ENCODE results near the gene LCOR.

LCOR gene

DNA sequence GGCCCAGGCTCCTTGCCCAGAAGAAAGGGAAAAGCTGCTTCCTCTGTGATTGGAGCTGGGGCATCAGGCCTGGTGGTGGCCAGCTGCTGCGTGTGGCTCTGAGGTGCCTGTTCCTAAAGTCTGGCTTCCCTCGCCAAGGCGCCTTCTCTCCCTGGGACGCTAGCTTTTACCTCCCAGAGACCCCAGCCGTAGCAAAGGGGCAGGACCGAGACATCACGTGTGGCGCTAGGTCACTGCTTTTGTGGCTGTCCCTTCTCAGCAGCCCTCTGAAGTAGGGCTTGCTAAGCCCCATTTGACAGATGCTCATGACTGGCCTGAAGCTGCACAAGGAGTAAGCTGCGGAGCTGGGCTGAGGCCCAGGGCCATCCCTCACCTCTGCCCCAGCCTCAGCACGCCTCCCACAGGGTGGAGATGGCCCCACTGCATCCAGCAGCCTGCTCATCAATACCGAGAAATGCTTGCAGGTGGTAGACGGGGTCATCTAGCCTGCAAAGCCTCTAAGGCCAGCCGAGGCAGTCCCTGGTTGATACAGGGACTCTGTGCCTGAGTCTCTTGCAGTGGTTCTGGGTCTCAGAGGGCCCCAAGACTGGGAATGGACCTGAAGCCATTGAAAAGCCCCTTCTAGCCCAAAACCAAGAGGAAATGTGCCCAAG, 171.2 kb downstream of the LCOR start:
- intact Hi-C loops (cut with DNase I) = no loop called here
- DNase-seq = peak in 2 of 10 donors; percentile 66 to 68

DNA sequence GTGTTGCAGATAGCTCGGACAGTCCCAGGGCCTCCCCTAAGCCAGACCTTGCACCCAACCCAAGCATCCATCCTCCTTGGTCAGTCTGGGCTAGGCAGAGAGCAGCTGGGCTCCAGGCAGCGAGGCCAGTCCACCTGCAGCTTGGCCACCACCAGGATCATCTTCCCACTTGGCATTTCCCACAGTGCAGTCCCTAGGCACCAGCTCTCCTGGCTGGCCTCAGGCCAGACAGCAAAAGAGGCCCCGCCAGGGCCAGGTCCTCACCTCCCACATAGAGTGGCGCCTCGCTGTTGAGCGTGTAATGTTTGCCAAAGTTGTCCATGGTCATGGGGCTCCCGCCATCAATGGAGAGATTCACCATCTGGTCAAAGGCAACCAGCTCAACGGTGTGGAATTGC, 171.7 kb downstream of the LCOR start:
- peak in 2 of 10 donors; percentile 60 to 70 for DNase-seq
- intact Hi-C loops (cut with DNase I) = no loop called here

DNA sequence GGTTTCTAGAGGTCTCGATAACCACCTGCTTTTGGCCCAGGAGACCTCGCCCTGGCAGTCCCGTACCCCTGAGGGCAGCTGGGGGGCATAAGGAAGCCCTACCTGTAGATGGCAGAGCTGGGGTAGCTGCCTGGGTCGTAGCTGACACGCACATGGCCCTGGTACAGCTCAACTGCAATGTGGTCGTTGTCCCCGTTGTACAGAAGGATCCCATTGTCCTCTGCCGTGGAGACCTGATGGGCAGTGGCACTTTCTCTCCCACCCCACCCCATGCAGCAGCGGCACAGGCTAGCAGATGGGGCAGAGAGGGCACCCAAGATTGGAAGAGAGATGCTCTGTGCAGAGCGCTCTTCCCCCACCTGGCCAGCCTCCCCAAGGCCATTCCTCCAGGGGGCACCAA, 172.5 kb downstream of the LCOR start:
- intact Hi-C loops (cut with DNase I) = no loop called here
- peak in 1 of 10 donors; percentile 25 for DNase-seq

DNA sequence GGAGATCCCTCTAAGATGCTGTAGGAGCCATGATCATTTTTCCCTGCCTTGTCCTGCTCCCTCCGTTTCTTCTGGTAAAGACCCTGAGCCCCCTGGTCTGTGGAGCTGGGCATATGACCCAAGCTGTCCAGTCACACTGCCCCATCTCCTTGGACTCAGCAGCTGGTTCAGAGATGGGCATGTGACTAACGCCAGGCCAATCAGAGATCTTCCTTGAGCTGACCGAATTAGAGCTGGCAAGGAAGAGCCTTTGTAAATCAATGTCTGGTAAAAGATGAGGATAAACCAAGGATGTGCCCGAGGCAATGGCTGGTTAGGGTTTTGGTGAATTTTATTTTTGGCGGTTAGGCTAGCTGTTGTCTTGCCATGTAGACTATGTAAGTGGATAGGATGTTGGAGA, 173.3 kb downstream of the LCOR start:
- intact Hi-C loops (cut with DNase I) = no loop called here
- no peak for DNase-seq

DNA sequence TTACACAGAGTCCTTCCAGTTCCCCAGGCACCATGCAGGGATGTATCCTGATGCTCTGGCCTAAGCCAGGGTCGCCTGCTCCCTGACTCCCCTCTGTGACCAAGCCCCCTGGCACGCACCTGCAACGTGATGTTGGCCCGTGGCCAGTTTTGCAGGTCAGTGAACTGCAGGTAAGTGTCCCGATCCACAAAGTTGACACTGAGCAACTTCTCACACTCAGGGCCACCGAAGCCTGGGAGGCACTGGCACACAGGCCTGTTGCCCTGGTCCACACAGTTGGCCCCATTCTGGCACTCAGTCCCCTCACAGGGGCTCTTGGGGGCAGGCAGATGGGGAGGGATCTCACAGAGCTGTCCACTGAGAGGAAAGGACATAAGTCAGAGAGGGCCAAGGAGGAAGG, 174.3 kb downstream of the LCOR start:
- peak in 1 of 10 donors; percentile 32 for DNase-seq
- intact Hi-C loops (cut with DNase I) = no loop called here

DNA sequence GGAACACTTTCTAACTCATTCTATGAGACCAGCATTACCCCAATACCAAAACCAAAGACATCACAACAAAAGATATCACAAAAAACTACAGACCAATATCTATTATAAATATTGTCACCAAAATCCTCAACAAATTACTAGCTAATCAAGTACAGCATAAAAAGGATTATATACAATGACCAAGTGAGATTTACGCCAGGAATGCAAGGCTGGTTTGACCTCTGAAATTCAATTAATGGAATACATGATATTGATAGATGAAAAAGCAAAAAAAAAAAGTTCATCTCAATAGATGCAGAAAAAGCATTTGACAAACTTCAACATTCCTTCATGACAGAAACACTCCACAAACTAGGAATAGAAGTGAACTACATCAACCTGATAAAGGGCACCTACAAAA, 175.3 kb downstream of the LCOR start:
- no peak for DNase-seq
- intact Hi-C loops (cut with DNase I) = no loop called here

DNA sequence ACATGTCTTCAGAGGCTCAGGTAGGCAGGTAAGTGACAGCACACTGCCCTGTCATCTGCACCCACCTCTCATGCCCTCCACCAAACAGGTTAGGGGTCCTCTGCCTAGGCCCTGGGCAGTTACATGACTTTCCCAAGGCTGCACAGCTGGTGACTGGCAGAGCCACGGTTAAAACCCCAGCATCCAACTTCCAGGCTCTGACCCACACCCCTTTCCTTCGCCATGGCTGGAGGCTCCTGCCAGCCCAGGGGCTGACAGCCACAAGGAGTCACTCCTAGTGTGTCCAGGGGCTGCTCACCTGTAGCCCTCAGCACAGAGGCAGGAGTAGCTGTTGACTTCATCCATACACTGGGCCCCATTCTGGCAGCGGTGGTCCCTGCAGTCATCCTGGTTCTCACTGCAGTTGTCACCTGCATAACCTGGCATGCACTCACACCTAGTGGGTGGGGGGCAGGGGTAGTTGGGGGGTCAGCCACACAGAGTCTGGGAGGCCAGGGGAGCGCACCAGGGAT, 178.7 kb downstream of the LCOR start:
- intact Hi-C loops (cut with DNase I) = no loop called here
- DNase-seq = peak in 1 of 10 donors; percentile 59

DNA sequence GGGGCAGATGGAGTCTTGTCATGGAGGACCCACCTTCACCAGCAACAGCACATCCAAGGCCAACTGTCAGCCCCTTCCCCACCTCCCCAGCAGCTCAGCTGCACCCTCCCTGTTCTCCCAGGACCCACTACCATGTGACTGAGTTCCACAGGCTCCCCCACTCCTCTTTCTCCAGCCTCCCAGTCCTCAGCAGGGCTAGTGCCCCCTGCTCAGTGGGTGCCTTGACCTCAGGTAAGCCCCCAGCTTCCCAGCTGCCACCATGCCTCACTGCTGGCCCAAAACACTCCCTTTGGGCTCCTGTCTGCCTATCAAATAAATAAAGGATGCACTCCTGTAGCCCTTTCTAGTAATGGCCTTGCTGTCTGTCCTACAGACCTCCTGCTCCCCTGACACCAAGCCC, 179.3 kb downstream of the LCOR start:
- DNase-seq = no peak
- intact Hi-C loops (cut with DNase I) = no loop called here

DNA sequence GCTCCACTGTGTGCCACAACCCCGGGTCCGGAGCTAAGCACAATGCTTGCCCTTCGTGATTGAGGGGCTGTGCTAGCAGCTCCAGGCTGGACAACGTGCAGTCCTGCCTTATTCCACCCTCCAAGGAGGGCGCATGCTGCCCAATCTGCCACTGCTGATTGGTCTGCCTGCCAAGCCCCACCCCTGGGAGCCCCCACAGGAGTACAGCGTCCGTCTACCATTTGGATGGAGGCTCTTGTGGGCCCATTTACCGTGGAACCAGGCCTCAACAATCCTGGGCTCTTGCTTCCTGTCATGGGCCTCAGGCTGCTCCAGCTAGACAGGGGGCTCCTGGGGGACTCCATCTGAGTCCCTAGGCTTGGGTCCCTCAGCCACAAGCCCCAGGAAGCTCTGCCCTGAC, 180.4 kb downstream of the LCOR start:
- intact Hi-C loops (cut with DNase I) = no loop called here
- peak in 1 of 10 donors; percentile 55 for DNase-seq

DNA sequence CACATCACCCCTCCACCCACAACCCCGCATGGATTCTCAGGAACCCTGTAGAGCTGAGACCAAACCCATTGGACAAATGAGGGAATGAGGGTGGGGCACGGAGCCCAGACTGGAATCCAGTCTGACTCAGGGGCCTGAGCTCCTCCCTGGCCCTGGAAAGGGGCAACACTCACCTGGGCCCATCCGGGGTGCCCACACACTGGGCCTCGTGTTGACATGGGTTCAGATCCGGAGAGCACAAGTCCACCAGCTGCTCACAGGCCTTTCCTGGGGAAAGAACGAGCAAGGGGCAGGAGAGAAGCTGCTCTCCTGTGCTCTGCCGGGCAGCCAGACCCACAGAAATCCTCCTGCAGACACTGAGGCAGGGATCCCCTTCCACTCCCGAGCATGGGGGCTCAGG, 181.5 kb downstream of the LCOR start:
- intact Hi-C loops (cut with DNase I) = no loop called here
- peak in 1 of 10 donors; percentile 45 for DNase-seq

DNA sequence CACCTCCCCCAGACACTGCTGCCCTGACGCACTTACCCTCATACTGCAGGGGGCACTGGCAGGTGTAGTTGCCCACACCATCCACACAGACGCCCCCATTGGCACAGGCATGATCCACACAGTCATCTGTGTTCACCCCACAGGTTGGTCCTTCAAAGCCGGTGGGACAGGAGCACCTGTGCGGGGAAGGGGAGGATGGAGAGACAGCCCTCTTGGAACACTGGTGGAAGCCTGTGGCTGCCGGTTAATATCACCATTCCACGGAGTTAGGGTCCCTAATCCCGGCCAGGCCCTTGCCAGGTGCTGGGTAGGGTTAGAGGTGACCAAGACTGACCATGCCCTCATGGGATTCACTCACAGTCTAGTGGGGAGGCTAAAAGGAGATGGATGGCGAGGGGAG, 181.9 kb downstream of the LCOR start:
- intact Hi-C loops (cut with DNase I) = no loop called here

DNA sequence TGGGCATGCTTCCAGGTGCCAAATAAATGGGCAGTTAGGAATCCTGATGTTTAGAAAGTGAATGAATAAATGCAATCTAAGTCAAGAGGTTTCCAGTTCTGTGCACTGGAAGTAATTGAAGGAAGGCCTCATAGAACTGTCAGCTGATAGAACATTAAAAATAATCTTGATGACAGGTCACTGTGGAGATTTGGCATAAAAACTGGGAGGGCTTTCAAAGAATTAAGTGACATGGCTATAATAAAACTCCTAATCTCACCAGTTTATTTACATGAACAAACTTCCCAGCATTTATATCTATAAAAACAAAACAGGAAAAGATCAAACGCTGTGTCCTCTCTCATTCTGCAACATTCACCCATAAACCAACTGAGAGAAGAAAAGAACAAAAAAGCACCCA, 183.1 kb downstream of the LCOR start:
- no peak for DNase-seq
- intact Hi-C loops (cut with DNase I) = no loop called here

More for the DNA sequence above, 181.9 kb downstream of the LCOR start:
- DNase-seq = peak in 1 of 10 donors; percentile 46

DNA sequence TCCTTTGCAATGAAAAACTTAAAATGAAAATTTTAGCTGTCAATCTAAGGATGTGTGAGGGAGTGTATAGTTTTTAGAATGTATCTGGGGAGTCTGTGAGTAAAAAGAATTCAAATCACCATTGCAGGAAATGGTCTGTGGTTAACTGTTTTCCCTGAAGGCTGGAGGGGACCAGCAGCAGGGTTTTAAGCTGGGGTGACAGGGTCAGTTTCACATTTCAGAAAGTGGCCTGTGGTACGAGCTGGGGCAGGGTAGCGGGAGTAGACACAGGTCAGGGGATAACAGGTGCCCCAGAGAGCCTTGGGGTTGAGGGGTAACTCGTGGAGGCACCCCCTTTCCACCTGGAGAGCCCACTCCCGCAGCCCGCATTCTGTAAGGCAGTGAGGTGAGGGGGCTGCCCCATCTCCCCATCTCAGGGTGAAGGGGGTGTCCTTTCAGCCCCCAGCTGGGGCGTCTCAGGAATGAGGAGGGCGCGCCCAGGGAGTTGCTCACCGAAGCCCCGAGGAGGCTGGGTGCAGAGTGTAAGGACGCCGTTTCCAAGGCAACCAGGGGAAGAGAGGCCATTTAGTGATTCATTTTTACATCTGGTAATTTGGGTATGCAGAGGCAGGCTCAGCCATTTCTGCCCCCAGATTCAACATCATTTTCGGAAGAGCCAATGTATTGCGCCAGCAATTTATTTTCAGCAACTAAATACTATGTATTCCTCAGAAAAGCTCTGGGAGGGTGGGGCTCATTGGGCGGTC, 184.8 kb downstream of the LCOR start:
- peak in 3 of 10 donors; percentile 15 to 75 (median 52) for DNase-seq
- intact Hi-C loops (cut with DNase I) = no loop called here

DNA sequence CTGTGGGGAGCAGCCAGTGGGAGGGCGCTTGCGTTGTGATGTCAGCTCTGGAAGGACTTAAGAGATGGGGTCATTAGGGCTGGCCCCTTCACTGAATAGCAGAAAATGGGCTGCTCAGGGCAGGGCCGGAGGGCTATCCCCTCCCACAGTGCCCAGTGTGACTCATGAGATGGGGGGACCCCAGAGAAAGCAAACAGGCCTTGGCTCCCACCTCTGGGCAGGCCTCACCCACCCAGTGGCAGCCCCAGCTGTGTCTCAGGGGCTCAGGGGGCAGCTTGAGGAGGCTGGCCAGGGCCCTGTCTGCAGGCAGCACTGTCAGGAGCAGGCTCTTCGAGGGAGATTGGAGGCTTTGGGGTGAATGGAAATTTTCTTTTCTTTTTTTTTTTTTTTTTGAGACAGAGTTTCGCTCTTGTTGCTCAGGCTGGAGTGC, 185.4 kb downstream of the LCOR start:
- peak in 4 of 10 donors; percentile 13 to 92 (median 58) for DNase-seq
- intact Hi-C loops (cut with DNase I) = no loop called here

DNA sequence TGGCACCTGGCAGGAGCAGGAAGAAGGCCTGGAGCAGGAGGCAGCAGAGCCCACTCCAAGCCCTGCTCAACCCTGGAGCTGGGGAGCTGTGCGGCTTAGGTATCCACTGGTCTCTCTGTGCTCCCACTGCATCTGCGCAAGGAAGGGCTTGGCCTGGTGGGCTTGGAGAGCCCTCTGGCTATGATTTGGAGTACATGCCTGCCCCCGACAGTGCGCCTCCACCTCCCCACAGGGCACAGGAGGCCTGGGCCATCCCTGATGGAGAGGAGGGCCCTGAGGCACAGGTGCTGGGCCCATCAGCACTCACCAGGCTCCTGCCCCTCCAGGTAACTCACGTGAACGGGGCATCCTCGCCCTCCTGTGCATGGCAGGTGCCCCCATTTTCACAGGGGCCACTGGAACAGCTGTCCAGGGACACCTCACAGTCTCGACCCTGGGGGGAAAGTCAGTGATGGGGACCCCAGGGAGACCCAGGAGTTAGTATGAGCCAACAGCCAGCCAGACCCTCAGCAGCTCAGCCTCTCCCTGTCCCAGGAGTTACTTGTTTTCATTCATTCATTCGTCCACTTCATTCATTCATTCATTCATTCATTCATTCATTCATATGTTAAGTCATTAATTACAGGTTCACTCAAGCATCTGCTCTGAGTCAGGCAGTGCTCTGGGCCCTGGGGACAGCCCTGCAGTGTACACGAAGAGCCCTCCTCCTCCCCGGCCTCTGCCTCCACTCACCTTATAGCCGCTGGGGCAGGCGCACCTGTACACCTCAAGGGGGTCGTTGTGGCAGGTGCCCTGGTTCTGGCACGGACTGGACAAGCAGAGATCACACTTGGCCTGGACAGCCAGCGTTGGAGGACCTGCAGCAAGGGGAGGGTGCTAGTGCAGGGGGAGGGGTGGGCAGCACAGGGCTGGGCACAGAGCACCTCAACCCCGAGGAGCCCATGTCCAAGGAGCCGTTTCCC, 186.4 kb downstream of the LCOR start:
- intact Hi-C loops (cut with DNase I) = no loop called here
- peak in 3 of 10 donors; percentile 47 to 79 (median 63) for DNase-seq

DNA sequence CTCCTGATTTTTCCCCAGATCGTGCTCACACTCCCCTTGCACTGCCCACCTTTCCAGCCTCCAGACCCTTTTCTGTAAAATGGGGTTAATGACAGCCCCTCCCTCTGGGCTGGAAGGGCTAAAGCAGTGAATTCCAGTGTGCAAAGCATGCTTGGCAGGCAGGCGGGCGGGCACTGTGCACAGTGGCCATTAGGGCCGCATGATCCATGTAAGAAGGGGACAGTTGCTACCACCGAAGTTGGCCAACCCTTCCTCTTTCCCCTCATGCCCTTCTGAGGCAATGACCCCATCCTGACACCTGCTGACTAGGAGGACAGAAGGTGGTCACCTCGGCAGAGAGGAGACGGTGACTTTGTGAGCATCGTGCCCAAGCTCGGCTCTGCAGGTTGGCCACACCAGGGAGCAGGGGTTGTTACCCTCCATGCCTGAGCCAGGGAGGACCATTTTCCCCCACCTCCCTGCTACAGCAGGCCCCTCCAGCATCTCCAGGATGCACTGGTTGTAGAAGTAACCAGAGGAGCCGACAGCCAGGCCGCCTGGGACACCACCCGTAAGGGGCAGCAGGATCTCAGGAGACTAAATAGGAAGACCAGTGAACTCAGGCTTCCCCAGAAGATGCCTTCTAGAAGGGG, 187.2 kb downstream of the LCOR start:
- peak in 1 of 10 donors; percentile 26 for DNase-seq
- intact Hi-C loops (cut with DNase I) = no loop called here

DNA sequence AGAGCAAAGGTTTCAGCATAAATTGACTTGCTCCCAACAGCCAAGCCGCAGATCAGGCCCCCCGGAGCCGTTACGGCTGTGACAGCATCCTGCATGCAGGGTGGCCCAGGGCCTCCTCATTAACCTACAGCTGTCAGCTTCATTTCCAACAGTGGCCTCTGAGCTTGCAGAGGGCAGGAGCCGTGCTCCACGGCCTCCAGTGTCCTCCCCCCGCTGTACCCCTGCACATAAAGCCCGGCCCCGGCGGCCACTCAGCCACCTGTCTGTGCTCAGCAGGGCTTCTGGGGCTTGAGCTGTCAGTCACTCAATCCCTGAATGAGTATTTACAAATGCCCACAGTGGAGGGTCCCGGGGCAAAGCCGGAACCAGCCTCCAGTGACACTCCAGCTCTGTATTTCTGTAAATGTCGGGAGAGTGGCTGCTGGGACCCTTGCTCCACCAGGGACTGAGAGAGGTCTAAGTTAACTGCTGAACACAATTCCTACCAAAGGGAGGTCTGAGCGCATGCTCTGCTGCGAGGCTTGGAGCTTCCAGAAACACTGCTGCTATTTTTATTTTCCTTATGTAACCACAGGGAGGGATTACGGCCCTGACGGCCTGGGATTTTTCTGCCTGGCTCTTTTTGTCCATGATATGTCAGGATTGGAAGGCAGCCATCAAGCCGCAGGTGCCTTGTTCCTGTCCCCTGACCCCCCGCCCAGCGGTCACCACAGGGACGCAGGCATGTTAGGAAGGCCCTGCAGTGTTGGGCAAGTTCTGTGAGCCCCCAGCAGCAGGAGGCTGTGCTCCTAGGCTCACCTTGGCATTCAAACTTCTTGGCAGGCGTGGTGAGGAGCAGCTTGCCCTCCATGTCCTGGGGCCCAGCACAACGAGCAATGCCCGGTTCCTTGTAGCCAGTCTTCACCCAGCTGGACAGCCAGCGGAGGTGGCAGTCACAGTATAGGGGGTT, 188.6 kb downstream of the LCOR start:
- intact Hi-C loops (cut with DNase I) = loop anchor here (10.0 kb wide), 1 partner anchor 646 kb away; no protein-coding TSS in a partner anchor
- DNase-seq = peak in 6 of 10 donors; percentile 36 to 90 (median 56)

DNA sequence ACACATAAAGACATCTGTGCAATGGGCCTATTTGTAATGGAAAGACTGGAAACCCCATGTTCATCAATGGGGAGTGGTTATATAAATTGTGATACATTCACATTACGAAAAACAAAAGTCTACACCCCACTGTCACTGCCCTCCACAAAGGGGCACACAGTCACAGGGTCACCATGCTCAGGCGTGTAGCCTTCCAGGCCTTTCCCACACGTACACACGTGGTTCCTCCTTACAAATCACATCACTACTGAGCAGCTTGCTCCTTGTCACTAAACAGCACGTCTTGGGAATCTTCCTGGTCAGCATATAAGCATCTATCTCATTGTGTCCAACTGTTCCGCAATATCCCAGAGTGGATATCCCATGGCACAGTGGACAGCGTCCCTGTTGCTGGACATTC, 190.5 kb downstream of the LCOR start:
- intact Hi-C loops (cut with DNase I) = loop anchor here (10.0 kb wide), 1 partner anchor 648 kb away; no protein-coding TSS in a partner anchor
- peak in 1 of 10 donors; percentile 9 for DNase-seq
